CD4-positive, alpha-beta T cell treated with Interleukin-4 for 4 hours (primary cell): Measurements from ENCODE around the gene CAMTA2.
A peak's percentile ranks its signal among the peaks of the same experiment; 100 is the strongest.
"Not testable (repeated sequence)": the region's sequence is repeated elsewhere in the genome, so short reads cannot be mapped to it uniquely, and the experiment has no call there.

ENCODE experiments used
- DNase-seq: peaks from one replicate; pipeline ENCODE4 v3.0.0-alpha.2; 2020

The CAMTA2 gene

DNA sequence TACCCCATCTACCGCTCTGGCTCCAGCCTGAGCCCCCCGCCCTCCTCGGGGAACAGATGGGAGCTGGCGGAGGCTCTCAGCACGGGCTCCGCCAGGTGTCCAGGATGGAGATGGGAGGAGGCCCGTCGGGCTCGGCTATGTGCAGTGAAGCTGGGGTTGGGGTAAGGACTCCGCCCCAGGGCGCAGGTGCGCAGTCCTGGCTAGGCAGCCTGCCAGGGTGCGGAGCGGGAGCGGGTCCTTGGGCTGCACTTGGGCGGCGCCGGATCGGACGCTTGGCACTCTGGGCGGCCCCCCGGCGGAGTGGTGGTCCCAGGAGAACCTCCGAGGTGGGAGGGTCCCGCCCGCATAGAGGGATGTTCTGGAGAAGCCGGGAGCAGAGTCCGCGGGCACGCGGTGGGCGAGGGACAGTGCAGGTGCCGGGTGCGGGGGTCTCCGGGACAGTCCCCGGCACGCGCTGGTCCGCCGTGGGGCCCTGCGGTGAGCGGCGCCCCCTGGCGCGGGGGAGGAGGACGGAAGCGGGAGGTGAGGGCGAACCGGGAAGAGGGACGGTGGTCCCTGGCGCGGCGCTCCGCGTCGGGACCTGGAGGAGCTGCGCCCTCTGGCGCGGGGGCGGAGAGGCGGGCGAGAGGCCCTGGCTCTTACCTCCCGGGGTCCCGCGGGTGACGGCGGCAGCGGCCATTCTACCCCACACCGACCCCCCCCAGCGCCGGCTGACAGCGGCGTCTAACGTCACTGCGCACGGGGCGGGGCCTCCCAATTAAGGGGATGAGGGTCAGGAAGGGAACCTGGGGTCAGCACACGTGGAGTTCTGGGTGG, at the start of gene CAMTA2:
Gene CAMTA2 (minus strand): TSS at position 725 of the 816 bp plus-strand sequence. CDS start 1,453 bp downstream, outside the sequence.
- DNase-seq: peak; percentile 83

- DNase-seq: no peak
Observed at GRCh38 chr17:5035315-5035714, 47.8 kb upstream of the CAMTA2 start, which contains the start of gene SLC52A1. SLC52A1 (minus strand) TSS chr17:5035426; CDS start chr17:5034606, 820 bp downstream.

DNA sequence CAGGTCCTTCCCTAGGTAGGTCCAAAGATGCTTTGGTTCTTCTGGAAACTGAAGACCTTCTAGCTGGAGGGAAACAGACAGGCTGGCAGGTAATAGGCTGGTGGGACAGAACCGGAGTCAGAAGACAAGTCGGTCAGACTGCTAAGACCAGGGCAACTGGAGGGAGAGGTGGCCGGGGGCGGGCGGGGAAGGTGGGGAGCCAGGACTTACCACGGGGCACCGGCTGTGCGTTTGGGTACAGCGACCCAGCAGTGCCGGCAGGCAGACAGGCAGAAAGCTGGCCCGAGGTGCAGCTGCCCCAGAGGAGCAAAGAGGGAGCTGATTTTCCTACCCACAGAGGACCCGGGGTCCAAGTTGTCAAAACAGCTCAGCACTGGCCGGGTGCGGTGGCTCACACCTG, 47.2 kb upstream of the CAMTA2 start:
- DNase-seq: no peak

- DNase-seq: no peak
Observed at GRCh38 chr17:5034063-5034462, 46.6 kb upstream of the CAMTA2 start.

DNA sequence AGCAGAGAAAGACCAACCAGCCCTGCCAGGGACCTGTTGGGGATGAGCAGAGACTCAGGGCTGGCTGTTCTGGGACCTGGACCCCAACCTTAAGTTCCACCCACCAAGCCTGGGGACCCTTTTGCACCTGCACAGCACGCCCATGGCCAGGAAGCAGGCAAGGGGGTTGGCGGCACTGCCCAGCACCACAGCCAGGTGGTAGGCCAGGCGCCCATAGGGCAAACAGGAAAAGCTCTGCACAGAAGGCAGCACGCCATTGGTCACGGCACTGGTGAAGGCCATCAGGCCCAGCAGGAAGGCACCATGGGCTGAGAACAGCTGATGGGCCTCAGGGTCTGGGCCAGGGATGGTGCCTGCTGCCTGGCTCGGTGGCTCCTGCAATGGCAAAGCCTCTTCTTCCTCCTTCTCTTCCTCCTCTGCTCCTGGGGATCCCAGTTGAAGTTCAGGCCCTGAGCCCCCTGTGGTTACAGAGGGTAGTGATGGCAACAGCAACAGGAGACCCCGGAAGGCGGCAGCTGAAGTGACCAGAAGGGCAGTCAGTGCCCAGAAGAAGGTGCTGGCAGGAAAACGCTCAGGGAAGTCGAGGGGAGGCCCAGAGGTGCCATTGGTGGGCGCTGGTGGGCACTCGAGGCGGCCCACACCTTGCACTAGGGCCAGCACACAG, 46.0 kb upstream of the CAMTA2 start:
- DNase-seq: no peak

DNA sequence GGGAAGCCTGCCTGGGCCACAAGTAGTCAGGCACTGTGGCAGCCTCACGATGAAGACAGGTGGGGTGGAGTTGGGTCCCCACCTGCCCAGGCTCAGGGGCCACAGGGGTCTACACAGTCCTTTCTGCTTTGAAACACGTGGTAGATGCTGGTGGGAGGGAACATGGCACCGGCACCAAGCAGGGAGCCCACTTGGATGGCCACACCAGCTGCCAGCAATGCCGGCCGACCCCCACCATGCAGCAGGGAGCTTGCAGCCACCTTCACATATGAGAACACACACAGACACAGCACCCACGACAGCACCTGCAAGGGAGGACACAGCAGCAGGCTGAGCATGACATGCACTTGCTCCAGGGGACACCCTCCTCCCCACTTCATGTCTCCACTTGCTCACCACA, 45.4 kb upstream of the CAMTA2 start:
- no peak for DNase-seq

GRCh38 chr17:5031365-5032082, 44.0 kb upstream of the CAMTA2 start:
- DNase-seq: peak; percentile 84

GRCh38 chr17:5030168-5030567, 42.7 kb upstream of the CAMTA2 start:
- DNase-seq: not testable (repeated sequence)

DNA sequence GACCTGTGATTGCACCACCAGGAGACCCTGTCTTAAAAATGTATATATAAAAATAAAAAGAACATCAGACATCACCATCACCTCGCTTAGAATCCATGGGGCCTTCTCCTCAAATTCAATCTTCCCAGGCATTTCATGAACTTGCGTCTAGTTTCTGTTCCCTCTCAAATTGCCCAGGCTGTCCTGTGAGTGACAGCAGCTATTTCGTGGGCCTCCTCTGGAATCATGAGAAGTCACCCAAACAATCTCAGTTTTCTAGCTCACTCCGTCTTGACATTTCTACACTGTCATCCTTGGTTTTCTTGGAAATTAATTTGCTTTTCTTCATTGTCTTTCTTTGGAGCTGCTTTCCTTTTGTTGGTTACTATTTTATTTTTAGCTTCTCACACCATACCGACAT, 40.4 kb upstream of the CAMTA2 start:
- DNase-seq: no peak

- DNase-seq: no peak
Observed at GRCh38 chr17:5027299-5027698, 39.8 kb upstream of the CAMTA2 start.

GRCh38 chr17:5024604-5025003, 37.1 kb upstream of the CAMTA2 start:
- DNase-seq: no peak

DNA sequence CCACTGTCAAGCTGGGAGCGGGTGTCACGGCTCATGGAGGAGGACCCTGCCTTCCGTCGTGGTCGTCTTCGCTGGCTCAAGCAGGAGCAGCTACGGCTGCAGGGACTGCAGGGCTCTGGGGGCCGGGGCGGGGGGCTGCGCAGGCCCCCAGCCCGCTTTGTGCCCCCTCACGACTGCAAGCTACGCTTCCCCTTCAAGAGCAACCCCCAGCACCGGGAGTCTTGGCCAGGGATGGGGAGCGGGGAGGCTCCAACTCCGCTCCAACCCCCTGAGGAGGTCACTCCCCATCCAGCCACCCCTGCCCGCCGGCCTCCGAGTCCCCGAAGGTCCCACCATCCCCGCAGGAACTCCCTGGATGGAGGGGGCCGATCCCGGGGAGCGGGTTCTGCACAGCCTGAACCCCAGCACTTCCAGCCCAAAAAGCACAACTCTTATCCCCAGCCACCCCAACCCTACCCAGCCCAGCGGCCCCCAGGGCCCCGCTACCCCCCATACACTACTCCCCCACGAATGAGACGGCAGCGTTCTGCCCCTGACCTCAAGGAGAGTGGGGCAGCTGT, 36.2 kb upstream of the CAMTA2 start:
- no peak for DNase-seq

- no peak for DNase-seq
Observed at GRCh38 chr17:5022171-5022711, 34.8 kb upstream of the CAMTA2 start.

- DNase-seq: no peak
Observed at GRCh38 chr17:5020502-5021023, 33.1 kb upstream of the CAMTA2 start.

DNA sequence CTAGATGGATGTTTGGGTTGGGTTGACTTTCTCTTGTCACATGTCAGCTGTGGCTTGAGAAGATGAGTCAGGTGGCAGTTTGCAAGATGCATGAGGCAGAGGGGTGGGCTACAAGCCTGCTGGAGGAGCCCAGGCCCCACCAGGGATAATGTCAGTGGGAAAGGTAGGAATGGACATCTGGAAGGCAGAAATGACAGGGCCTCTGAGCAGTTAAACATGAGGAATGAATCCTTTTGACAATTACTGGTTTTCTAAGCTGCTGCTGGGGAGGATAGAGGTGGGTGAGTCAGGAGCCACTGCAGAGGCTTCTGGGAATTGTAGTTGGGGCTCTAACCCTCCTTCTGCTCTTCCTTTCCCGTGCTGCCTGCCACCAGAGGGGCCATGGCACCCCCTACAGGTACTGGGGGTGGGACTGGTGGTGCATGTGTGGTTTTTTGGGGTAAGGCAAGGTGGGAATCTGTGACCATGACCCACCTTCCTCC, 32.0 kb upstream of the CAMTA2 start:
- peak; percentile 31 for DNase-seq

- DNase-seq: no peak
Observed at GRCh38 chr17:5014357-5014756, 26.9 kb upstream of the CAMTA2 start.

GRCh38 chr17:5011928-5012327, 24.5 kb upstream of the CAMTA2 start:
- DNase-seq: no peak

GRCh38 chr17:5003214-5003867, 15.9 kb upstream of the CAMTA2 start:
- no peak for DNase-seq

DNA sequence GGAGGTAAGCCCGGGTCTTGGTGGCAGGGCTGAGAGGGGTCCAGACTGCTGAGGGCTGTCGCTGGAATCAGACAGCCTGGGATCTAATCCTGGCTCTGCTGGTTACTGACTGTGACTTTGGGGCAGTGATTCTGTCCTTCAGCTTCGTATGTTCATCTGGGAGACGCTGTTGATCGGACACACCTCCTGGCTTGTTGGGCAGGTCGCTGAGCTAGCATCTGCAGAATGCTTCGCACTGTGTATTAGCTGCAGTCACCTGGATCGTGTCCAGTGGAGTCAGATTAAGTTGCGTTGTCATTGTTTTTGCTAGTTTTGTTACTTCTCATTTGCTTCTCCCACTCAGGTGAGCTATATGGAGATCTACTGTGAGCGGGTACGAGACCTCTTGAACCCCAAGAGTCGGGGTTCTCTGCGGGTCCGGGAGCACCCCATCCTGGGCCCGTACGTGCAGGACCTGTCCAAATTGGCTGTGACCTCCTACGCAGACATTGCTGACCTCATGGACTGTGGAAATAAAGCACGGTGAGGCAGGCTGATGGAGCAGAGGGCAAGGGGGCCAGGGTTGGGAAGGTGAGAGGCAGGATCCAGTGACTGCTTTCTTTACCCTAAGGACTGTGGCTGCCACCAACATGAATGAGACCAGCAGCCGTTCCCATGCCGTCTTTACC, 14.8 kb upstream of the CAMTA2 start:
- DNase-seq: no peak

GRCh38 chr17:5000237-5000639, 12.8 kb upstream of the CAMTA2 start:
- no peak for DNase-seq

- DNase-seq: no peak
Observed at GRCh38 chr17:4999430-5000093, 12.1 kb upstream of the CAMTA2 start.
